Transverse colon (tissue), 4 donors: ENCODE measurements around the gene NIPAL1.

Experiments
- EP300 ChIP-seq: sonication (generic); formaldehyde crosslinking; IDR thresholded peaks from one replicate; pipeline ENCODE4 v1.6.1; 2017; ENCODE audit warnings: antibody characterized with exemption, low read depth
- POLR2A ChIP-seq: fragments of 450-650 bp; IDR thresholded peaks from one replicate; pipeline ENCODE4 v1.6.1; 2016; ENCODE audit warnings: antibody characterized with exemption, mild to moderate bottlenecking, moderate library complexity
- POLR2AphosphoS5 ChIP-seq, 3 donors: sonication (generic); formaldehyde crosslinking; IDR thresholded peaks; one replicate each; pipeline ENCODE4 v1.6.1; 2016; ENCODE audit warnings: antibody characterized with exemption in 3 of 3
- TF ChIP-seq, protein P1 (sequence below), 5 experiments: fragments of 200-600 bp in 3 of 5; fragments of 450-650 bp in 2 of 5; sonication (generic) in 3 of 5; IDR thresholded peaks; 1 replicate in 2 of 5; 2 replicates in 3 of 5; pipeline ENCODE4 v1.5.1; 2016 to 2017; ENCODE audit warnings: antibody characterized with exemption in 5 of 5, inconsistent platforms in 3 of 5, mild to moderate bottlenecking in 2 of 5, moderate library complexity in 1 of 5

DNA sequence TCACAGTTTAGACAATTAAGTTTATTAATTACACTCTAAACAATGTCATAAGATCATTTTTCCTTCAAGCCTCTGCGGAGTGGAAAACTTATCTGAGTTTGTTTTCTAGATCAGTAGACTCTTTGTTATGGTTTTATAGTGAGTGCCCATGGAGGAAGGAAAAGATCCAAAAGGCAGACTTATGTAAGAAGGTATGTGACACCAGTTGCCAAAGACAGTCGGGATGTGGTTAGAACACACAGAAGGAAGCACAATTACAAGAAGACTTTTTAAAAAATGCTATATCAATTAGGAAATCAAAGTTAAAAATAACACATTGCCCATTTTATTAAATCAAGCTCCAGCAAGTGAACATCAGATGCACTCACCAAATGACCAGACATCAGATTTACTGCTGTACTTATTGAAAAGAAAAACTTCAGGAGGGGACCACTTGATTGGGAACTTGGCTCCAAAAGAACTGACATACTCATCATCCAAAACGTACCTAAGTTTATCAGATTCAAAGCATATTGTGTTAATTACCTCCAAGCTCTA lies 57.1 kb downstream of the NIPAL1 start:
- TF ChIP-seq POLR2AphosphoS5 (IDR thresholded peaks at IDR 0.05) (no peak), POLR2A (no peak), EP300 (no peak)
- TF ChIP-seq, protein P1, sequence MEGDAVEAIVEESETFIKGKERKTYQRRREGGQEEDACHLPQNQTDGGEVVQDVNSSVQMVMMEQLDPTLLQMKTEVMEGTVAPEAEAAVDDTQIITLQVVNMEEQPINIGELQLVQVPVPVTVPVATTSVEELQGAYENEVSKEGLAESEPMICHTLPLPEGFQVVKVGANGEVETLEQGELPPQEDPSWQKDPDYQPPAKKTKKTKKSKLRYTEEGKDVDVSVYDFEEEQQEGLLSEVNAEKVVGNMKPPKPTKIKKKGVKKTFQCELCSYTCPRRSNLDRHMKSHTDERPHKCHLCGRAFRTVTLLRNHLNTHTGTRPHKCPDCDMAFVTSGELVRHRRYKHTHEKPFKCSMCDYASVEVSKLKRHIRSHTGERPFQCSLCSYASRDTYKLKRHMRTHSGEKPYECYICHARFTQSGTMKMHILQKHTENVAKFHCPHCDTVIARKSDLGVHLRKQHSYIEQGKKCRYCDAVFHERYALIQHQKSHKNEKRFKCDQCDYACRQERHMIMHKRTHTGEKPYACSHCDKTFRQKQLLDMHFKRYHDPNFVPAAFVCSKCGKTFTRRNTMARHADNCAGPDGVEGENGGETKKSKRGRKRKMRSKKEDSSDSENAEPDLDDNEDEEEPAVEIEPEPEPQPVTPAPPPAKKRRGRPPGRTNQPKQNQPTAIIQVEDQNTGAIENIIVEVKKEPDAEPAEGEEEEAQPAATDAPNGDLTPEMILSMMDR (IDR thresholded peaks at IDR 0.05) = no peak
